NCI-H187 (cell line): ENCODE measurements around the gene RWDD1.
"Not testable (repeated sequence)": the region's sequence is repeated elsewhere in the genome, so short reads cannot be mapped to it uniquely, and the experiment has no call there.

ENCODE experiments used
- DNase-seq, 2 experiments: peaks; one replicate each; lab custom pipeline; 2025; lab: John Stamatoyannopoulos, UW

The RWDD1 gene

DNA sequence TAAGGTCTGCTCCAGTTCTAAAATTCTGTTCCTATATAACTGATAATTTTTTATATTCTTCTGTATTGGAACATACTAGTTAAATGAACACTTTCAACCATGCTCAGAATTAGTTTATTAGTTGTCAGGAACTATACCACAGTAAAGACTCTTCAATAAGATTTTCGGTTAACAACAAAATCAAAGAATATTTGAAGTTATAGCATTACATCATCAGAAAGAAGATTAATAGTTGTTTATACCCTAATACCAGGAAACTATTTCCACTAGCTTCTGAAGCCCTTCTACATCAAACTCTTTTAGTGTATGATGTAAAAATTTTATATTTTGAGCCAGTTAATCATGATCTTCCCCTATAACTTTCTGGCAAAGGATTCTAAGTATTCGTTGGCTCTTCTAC is 11.2 kb upstream of the RWDD1 start:
- DNase-seq, result no peak

DNA sequence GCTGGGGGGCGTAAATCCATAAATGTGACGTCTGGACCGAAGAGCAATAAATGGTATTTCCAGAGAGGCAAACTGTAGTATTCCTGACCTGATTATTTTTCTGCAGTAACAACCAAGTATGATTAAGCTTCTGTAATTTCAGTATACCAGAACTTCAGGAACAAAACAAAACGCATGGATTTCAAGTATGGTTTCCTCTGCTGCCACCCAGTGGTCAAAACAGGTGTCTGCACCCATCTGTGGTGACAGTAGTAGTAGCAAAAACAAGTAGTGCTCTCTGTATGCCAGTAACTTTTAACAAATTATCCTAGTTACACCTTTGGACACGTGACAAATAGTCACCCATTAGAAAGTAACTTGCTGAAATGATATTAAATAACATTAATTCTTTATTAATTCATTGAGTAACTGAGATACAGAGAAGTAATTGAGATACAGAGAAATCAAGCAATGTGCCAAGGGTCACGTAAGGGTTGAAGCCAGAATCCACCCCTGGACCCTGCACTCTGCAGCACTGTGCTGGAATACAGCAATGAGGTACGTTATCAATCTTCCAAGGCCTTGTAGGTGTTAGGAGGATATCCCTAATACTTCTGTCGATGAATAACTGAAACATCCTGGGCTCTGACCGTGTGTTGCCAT is 9.8 kb upstream of the RWDD1 start:
- DNase-seq, result peak in 1 of 2 experiments; percentile 49

DNA sequence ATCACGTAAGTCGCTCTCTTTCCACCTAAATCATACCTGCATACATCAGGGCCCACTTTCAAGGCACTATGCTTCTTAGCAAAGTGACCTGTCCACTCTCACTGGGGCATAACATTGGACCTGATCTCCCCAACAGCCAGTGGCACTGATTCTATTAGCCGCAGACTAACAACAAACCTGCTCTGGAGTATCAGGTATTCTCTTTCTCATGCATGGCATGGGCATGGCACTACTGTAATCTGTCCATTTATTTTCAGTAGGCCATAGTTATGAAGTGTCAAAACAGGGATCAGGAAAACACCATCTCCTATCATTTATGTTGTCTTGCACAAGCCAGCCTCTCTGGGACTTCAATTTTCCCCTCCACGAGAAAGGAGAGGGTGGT is 9.3 kb upstream of the RWDD1 start:
- DNase-seq, result no peak

DNA sequence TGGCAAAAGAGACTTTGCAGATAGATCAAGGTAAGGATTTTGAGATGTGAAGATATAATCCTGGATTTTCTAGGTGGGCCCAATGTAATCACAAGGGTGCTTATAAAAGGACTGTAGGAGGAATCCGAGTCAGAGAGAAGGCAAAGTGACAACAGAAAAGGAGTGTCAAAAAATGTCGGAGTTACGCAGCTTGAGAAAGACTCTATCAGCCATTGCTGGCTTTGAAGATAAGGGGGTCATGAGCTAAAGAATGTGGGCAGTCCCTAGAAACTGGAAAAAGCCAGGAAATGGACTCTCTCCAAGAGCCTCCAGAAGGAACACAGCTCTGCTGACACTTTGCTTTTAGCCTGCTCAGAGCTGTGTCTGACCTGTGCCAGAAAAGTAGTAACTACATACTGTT is 8.7 kb upstream of the RWDD1 start:
- no peak for DNase-seq

DNA sequence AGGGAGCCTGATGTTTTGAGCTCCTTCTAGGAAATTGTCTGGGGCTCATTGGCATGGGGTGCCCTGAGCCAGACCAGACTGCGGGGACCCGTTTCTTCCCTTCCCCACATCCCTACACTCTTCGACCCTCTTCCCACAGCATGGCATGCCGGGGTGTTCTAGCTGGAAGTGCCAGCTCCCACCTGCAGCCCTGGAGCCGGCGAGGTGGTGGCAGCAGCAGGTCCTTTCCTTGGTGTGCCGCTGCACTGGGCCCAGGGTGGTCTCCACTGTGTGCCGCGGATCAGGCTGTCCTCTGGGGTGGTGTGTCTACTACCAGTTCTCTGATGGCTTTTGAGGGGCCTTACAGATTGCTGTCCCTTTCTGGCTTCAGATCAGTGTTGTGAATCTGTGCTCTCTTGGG is 7.5 kb upstream of the RWDD1 start:
- no peak for DNase-seq

DNA sequence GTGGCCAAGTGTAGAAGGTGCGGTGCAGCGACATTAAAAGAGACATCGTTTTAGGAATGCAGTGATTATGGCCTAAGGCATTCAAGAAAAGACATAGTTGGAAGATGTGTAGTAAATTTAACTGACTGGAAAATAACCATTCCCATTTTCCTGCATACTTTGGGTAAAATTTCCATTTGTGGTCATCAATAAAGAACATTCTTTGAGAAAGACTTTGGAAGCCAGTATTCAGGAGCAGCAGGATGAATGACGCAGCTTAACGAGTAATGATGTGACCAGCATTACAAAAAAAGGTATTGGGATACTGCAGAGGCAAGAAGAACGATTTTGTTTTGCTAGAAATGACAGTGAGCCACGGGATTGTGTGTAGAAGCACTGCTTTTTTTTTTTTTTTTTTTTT is 7.0 kb upstream of the RWDD1 start:
- DNase-seq, result no peak

DNA sequence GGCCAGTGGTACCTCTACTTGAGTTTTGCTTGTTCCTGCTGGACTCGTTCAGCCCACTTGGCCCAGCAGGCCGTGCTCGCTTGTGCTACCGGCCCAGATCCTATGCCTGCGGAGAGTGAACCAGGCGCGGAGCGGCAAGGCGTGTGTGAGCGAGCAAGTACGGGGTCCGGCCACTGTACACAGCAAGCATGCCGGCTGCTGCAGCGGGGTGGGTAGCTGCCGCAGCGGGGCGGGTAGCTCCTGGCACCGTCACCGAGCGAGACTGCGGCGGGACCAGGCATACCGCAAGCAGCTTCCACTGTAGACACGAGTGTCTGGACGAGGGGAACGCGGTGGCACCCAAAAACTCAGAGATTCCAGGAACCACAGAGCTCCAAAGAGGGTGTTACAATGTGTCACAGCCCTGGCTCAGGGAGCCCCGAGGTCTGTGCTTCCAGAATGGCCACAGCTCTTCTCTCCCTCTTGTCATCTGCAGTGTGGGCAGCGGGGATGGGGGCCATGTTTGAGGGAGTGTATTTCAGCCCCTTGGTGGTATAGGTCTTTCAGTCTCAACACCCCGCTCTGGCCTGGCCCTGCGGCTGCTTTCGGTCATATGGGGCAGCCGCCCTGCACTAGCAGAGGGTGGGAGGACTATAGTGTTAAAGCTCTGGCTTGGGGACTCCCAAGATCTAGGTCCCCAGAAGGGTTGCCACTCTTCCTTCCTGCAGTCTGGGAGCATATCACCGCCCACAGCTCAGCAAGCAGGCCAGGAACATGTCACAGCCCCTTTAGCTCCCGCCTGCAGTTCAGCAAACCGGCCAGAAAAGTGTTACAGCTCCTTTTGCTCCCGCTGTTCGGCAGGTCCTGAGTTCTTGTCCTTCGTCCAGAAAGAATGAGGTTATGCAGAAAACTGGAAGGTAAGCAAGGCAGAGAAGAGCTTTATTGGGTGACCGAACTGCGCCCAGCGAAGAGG is 6.1 kb upstream of the RWDD1 start:
- no peak for DNase-seq

DNA sequence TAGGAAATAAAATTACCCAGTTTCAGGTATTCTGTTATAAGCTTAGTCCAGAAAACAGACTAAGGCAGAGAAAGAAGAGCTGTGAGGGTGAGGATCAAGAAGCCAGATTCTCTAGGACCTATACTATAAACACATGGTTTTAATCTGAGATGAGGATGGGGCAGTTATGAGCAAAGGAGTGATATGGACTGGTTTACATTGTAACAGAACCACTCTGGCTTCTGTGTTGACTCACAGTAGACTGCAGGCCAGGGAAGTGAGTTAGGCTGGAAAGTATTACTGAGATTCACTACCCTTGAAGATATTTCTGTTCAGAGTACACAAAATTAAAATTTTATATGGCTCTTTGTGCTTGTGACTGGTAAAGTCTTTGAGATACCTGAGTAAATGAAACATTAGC is 3.2 kb upstream of the RWDD1 start:
- no peak for DNase-seq

DNA sequence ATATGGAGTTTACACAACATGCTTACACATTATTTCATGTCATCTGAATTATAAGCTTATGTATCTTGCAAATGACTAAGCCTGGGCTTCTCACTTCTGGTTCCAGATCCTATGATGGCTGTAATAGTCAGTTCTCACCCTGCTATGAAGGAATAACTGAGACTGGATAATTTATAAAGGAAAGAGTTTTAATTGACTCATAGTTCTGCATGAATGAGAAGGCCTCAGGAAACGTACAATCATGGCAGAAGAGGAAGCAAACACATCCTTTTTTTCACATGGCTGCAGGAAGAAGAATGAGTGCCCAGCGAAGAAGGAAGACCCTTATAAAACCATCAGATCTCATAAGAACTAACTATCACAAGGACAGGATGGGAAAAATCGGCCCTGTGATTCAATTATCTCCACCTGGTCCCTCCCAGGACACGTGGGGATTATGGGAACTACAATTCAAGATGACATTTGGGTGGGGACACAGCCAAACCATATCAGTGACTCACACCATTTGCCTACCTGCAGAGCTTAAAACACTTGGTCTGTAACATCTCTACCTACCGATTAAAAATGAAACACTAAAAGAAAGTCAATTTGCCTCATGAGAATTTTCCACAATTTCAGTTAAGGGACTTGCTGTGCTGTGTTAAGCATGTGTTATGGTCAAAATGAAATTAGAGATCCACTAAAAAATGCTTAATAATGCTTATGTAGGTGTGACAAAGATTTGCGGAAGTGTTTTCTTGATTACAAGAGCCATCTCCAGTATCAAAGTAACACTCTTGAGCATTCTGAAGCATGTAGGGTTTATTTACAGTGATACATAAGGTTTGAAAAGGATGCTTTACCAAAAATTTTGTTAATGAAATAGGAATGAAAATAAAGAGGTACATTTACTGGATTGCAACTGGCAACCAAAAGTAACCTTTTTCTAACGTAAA is 2.2 kb upstream of the RWDD1 start:
- DNase-seq, result no peak

DNA sequence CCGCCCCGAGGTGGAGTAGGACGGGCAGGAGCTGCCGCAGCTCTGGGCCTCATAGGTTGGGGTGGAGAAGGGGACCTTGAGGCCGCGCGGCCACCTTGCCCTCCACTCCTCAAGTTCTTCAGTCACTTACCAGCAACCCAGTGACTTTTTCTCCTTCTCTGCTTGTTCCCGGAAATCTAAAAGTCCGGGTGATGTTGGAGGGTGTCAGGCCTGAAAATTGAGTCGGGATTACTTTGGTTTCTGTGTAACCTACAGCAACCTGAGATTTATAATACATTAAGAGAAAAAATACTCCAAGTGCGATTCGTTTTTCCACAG is 338 bp downstream of the RWDD1 start:
- DNase-seq, result no peak

DNA sequence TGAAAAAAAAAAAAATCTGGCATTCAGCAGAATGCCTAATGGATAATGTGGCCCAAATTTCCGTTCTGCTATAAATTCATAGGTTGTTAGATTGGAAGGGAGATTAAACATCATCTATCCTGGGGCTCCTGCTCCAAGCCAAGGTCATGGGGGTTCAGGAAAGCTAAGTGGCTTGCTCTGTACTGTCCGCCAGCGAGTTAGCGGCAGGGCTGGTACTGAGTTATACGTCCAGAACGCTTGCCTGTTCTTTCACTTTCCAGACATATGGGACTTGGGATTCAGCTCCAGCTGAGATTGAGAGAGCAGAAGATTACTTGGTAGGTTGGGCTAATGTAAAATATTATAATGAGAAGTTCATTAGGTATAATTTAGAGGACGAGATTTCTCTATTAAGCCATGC is 858 bp downstream of the RWDD1 start:
- no peak for DNase-seq

DNA sequence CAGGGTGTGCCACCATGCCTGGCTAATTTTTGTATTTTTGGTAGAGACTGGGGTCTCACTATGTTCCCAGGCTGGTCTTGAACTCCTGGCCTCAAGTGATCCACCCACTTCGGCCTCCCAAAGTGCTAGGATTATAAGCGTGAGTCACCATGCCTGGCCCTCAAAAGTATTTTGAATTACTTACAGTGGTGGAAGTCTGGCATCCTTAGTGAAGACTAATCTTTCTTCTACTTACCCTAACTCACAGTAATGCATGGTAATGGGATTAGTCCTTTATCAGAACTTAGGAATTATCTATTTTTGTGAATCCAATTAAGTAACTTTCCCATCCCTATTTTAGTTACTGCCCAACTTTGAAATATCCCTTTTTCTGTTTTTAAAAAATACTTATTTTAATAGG is 3.9 kb downstream of the RWDD1 start:
- DNase-seq, result no peak

DNA sequence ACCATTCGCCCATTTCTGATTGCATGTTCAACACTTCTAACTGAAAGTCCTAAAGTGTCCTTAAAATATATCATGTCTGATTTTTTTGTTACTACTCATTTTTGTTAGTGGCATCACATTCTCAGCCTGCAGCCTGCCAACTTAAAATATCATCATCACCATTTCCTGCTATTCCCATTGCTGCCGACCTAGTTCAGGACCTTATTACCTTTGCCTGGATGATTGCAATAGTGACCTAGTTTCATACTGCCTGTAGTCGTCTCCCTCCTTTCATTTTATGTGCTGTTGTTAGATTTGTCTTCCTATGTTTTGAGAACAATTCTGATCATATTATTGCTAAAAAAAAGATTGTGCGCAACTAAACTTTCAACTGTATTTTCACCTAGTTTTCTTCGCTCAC is 6.2 kb downstream of the RWDD1 start:
- no peak for DNase-seq

DNA sequence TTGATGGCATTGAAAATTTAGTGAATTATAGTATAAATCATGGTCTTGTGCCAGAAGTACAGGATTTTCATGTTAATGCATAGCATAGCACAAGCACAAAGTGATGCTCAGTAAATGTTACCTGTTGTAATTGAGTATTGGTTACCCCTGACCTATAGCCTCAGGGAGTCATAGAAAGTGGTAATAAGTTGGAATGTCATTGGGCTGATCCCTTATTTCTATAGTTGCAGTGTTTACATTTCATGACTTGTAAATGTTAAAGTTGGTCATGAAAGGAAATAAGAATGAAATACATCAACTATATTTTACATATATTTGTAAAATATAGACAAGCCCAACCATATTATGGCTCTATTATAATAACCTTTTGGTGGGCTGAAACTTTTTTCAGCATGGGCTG is 7.0 kb downstream of the RWDD1 start:
- DNase-seq, result no peak

DNA sequence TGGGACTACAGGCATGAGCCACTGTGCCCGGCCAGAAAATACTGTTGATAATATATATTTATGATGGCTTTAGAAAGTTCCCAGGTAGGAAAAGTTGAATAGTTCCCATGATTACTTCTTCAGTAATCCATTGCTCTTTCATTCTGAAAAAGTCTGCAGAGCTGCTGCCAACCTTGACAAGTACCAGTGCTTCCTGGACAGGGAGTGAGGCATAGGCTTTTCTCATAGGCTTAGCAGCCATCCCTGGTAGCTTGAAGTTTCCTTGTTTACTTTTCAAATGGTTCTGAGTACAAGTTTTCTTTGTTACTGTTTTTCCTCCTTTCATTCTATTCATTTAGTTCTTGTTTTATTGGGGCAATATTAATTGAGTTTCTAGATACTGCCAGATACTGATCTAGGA is 7.8 kb downstream of the RWDD1 start:
- no peak for DNase-seq

DNA sequence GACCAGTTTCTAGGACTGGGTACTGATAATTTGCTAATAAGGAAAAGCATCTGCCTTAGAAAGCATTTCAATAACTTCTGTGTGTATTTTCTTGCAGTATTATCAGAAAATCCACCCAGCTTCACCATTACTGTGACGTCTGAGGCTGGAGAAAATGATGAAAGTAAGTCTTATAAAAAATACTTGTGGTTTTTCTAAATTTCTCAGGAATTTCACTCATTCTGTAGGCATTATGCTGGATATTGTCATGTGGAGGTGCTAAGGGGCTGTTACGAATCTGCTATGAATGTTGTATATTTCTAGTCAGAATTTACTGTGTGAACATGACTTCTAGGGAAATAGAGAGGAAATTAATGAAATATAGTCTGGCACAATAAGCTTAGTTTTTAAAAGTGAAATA is 8.9 kb downstream of the RWDD1 start:
- no peak for DNase-seq

DNA sequence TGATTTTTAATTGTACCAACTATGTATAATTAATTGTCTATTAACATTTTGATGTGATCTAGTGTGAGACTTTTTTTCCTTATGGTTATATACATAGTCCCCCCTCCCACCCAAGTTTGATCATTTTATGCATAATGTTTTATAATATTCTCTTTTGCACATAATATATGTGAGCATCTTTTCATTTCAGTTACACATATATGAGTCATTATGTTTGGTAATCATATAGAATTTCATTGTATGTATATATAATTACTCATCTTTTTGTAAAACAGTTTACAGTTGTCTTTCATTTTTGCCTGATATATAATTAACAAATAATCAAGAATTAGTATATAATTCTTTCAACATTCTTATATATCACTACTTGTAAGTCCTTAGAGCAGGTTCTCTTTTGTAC is 15.0 kb downstream of the RWDD1 start:
- DNase-seq, result no peak

DNA sequence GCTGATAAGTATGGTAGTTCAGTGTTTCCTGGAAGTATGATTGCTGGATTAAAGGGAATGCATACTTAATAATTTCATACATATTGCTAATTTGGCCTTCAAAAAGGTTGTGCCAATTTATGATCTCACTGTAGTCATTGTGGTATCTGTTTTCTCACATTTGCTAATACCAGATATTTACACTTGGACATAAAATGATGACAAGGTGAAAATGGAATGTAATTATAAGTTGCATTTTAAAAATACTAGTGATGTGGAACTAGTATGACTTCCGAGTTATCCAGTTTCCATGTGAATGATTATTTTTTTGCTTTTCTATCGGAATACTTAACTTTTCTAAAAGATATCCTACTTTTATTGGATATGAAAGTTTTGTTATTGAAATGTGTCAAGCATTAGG is 15.4 kb downstream of the RWDD1 start:
- no peak for DNase-seq

DNA sequence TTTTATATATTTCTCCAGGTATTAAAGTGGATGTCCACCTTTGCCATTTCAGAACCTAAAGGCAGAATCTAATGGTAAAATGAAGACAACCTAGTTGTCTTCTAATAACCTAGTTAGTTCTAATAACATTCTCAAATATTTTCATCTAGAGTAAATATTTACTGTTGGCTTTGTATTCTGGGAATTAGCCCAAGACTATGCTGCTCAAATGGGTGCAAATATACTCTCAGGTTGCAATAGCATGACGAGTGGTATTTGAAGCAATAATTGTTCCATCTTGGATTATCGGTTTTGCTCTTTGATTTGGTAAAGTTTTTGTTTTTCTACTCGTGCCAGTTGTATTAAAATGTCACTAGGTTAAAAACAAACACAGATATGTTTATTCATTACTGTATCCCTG is 23.9 kb downstream of the RWDD1 start:
- no peak for DNase-seq

DNA sequence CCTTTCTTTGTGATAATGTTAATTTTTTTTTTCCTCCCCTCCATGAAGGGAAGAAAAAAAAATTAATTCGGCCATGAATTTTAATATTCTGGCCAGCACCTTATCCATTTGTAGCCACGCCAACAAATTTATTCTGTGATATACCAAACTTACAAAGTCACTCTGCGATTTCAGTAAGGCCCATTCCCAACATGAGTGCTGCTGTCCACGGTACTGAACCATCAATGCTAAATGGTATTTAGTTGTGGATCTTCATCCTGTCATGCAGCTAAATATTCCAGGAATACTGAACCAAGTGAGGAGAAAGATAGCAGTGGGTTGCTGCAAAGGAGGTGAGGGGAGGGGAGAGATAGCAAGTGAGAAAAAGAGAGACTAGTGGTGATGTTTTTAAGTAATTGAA is 25.5 kb downstream of the RWDD1 start:
- no peak for DNase-seq

DNA sequence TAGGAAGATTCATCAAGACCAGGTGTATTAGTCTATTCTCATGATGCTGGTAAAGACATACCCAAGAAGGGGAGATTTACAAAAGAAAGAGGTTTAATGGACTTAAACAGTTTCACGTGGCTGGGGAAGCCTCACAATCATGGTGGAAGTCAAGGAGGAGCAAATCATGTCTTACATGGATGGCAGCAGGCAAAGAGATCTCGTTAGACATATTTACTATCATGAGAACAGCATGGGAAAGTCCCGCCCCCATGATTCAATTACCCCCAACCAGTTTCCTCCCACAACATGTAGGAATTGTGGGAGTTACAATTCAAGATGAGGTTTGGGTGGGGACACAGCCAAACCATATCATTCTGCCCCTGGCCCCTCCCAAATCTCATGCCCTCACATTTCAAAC is 32.6 kb downstream of the RWDD1 start:
- DNase-seq, result not testable (repeated sequence)

DNA sequence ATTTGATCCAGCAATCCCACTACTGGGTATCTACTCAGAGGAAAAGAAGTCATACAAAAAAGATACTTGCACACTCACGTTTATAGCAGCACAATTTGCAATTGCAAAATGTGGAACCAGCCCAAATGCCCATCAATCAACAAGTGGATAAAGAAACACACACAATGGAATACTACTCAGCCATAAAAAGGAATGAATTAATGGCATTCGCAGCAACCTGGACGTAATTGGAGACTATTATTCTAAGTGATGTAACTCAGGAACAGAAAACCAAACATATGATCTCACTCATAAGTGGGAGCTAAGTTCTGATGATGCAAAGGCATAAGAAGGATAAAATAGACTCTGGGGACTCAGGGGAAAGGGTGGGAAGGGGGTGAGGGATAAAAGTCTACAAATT is 33.6 kb downstream of the RWDD1 start:
- not testable (repeated sequence) for DNase-seq

DNA sequence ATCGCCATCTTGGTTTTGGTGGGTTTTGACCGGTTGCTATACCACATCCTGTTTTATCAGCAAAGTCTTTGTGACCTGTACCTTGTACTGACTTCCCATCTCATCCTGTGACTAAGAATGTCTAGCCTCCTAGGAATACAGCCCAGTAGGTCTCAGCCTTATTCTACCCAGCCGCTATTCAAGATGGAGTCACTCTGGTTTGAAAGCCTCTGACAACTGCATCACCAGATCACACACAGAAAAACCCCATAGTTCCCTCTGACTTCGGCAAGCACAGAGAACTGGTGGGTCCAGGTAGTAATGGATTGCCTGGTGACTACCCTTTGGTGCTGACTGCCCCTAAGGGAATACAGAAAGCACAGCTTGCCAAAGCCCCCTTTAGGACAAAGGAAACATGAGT is 34.6 kb downstream of the RWDD1 start:
- no peak for DNase-seq
